Measurements from ENCODE around the gene MYEOV. TPM values are rescaled to one million over a fixed set of nuclear protein-coding genes. Genes with fewer than 3 reads are reported as not detected.

The MYEOV gene
- total RNA-seq, 2 donors from 2014 or later = 4.5 to 8.2 TPM

- H3K27ac ChIP-seq = no peak overlapping the region
- H3K36me3 ChIP-seq = no peaks in the 10 kb centered on the region
- DNase-seq = no peak
- H3K9me3 ChIP-seq = no peaks in the 10 kb centered on the region
- intact Hi-C loops (cut with DNase I) = no loop called here
- no peaks in the 10 kb centered on the region for H3K27me3 ChIP-seq
- H3K9ac ChIP-seq (ENCODE audit: low read depth in 2 of 2, low read length in 2 of 2) = no peak overlapping the region
- no peaks in the 10 kb centered on the region for H3K4me1 ChIP-seq
- TF ChIP-seq CTCF (IDR thresholded peaks at IDR 0.05) = no peak
- H3K4me3 ChIP-seq = no peak overlapping the region
Observed at GRCh38 chr11:69249311-69250185, 44.4 kb upstream of the MYEOV start.

DNA sequence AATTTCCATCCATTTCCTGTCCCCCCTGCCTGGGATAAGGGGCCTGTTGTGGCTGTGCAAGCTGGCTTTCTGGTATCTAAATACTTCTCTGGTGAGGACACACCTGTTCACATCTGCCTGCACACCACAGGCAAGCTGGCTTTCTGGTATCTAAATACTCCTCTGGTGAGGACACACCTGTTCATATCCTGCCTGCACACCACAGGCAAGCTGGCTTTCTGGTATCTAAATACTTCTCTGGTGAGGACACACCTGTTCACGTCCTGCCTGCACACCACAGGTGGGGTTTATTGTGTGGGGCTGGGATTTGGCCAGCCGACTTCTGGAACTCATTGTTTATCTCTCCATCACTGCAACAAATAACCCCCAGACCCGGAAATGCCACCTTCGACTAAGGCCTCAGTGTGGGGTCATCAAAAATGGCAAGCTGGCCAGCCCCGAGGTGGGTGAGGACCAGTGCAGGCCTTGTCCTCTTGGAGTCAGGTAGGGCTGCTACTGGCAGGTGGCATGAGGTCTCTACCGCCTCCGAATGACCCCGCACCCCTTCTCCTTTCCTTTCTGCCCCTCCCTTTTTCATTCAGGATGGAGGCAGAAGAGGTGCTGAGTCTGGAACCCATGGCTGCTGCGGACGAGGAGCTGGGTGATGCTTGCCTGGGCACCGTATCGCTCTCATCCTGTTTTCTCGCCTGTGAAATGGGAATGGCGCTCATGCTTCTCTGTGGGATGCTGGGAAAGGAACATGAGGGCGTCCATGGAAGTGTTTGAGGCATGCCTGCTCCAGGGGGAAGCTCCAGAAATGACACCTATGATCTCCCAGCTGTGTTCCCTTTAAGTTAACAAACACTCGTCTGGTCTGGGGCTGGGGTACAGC lies 43.5 kb upstream of the MYEOV start:
- Histone ChIP-seq H3K36me3 (no peaks in the 10 kb centered on the region), H3K9ac (ENCODE audit: low read depth in 2 of 2, low read length in 2 of 2) (no peak overlapping the region), H3K27ac (no peak overlapping the region), H3K27me3 (no peaks in the 10 kb centered on the region), H3K4me1 (no peaks in the 10 kb centered on the region), H3K9me3 (no peaks in the 10 kb centered on the region), H3K4me3 (no peak overlapping the region)
- no peak for DNase-seq
- intact Hi-C loops (cut with DNase I) = no loop called here
- TF ChIP-seq CTCF (IDR thresholded peaks at IDR 0.05) = no peak

GRCh38 chr11:69251057-69251393 lies 42.9 kb upstream of the MYEOV start:
- Histone ChIP-seq H3K4me3 (no peak overlapping the region), H3K9ac (ENCODE audit: low read depth in 2 of 2, low read length in 2 of 2) (no peak overlapping the region), H3K27ac (no peak overlapping the region), H3K9me3 (no peaks in the 10 kb centered on the region), H3K27me3 (no peaks in the 10 kb centered on the region), H3K4me1 (no peaks in the 10 kb centered on the region), H3K36me3 (no peaks in the 10 kb centered on the region)
- no peak for TF ChIP-seq CTCF (IDR thresholded peaks at IDR 0.05)
- DNase-seq = no peak
- intact Hi-C loops (cut with DNase I) = no loop called here

GRCh38 chr11:69251639-69252489 lies 42.1 kb upstream of the MYEOV start:
- Histone ChIP-seq H3K9me3 (no peaks in the 10 kb centered on the region), H3K36me3 (no peaks in the 10 kb centered on the region), H3K4me1 (no peaks in the 10 kb centered on the region), H3K9ac (ENCODE audit: low read depth in 2 of 2, low read length in 2 of 2) (no peak overlapping the region), H3K27me3 (no peaks in the 10 kb centered on the region), H3K4me3 (no peak overlapping the region), H3K27ac (no peak overlapping the region)
- intact Hi-C loops (cut with DNase I) = no loop called here
- TF ChIP-seq CTCF (IDR thresholded peaks at IDR 0.05) = no peak
- no peak for DNase-seq

- Histone ChIP-seq H3K4me3 (no peak overlapping the region), H3K9ac (ENCODE audit: low read depth in 2 of 2, low read length in 2 of 2) (no peak overlapping the region), H3K27ac (no peak overlapping the region), H3K9me3 (no peaks in the 10 kb centered on the region), H3K27me3 (no peaks in the 10 kb centered on the region), H3K36me3 (no peaks in the 10 kb centered on the region), H3K4me1 (no peaks in the 10 kb centered on the region)
- no peak for TF ChIP-seq CTCF (IDR thresholded peaks at IDR 0.05)
- intact Hi-C loops (cut with DNase I) = no loop called here
- no peak for DNase-seq
Observed at GRCh38 chr11:69252490-69252837, 41.5 kb upstream of the MYEOV start.
